ENCODE measurements around the gene ANKRD10.

- no peak for TF ChIP-seq ZNF155 (tag by site-specific recombination; IDR thresholded peaks at IDR 0.05)
- TF ChIP-seq ZNF324 (tag by site-specific recombination; IDR thresholded peaks at IDR 0.05): no peak
- TF ChIP-seq, protein P1, sequence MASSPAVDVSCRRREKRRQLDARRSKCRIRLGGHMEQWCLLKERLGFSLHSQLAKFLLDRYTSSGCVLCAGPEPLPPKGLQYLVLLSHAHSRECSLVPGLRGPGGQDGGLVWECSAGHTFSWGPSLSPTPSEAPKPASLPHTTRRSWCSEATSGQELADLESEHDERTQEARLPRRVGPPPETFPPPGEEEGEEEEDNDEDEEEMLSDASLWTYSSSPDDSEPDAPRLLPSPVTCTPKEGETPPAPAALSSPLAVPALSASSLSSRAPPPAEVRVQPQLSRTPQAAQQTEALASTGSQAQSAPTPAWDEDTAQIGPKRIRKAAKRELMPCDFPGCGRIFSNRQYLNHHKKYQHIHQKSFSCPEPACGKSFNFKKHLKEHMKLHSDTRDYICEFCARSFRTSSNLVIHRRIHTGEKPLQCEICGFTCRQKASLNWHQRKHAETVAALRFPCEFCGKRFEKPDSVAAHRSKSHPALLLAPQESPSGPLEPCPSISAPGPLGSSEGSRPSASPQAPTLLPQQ (tag by site-specific recombination; IDR thresholded peaks at IDR 0.05): no peak
- TF ChIP-seq, protein P2, sequence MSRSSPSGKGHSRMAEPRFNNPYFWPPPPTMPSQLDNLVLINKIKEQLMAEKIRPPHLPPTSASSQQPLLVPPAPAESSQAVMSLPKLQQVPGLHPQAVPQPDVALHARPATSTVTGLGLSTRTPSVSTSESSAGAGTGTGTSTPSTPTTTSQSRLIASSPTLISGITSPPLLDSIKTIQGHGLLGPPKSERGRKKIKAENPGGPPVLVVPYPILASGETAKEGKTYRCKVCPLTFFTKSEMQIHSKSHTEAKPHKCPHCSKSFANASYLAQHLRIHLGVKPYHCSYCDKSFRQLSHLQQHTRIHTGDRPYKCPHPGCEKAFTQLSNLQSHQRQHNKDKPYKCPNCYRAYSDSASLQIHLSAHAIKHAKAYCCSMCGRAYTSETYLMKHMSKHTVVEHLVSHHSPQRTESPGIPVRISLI (tag by site-specific recombination; IDR thresholded peaks at IDR 0.05): no peak
These were observed 73.0 kb downstream of the ANKRD10 start for GRCh38 chr13:110841846-110842245.

All from HEK293 (cell line).